Measurements from ENCODE around the gene ZNF490. TPM values are rescaled to one million over a fixed set of nuclear protein-coding genes. Genes with fewer than 3 reads are reported as not detected.

Gene ZNF490
- 8.7 and 10.6 TPM in 2 replicates for total RNA-seq

- Histone ChIP-seq H3K9me3 (ENCODE audit: low read depth, low read length) (no peaks in the 10 kb centered on the region), H4K20me1 (ENCODE audit: insufficient read depth, low read length) (peaks cover 18% of the 10 kb centered on the region), H3K27me3 (ENCODE audit: insufficient read depth, low read length) (no peaks in the 10 kb centered on the region), H3K4me3 (ENCODE audit: insufficient read depth, low read length) (peak within 1 kb of the TSS; percentile 99), H2AFZ (ENCODE audit: low read length) (peak within 1 kb of the TSS; percentile 91), H3K79me2 (ENCODE audit: insufficient read depth, low read length) (peaks cover 64% of the 10 kb centered on the region), H3K27ac (ENCODE audit: low read depth, low read length) (peak within 1 kb of the TSS; percentile 99), H3K36me3 (ENCODE audit: insufficient read depth, low read length) (peaks cover 33% of the 10 kb centered on the region), H3K4me2 (ENCODE audit: insufficient read depth, low read length) (peak within 1 kb of the TSS; percentile 89), H3K4me1 (ENCODE audit: insufficient read depth, low read length) (peaks cover 14% of the 10 kb centered on the region)
- no peak for TF ChIP-seq CTCF (IDR thresholded peaks at IDR 0.05; ENCODE audit: extremely low read depth, low read depth, low read length)
- DNase-seq (ENCODE audit: insufficient read length, low spot score, missing footprints) = peak; percentile 99
Measured at GRCh38 chr19:12610540-12611360, at the start of gene ZNF490, which contains the start of gene ZNF791. ZNF490 (minus strand) TSS chr19:12610813; CDS start chr19:12610680, 133 bp downstream. ZNF791 (plus strand) TSS chr19:12610920; CDS start chr19:12611080, 160 bp downstream.

- H3K27ac ChIP-seq (ENCODE audit: low read depth, low read length) = no peak overlapping the region
- peak; percentile 66 for DNase-seq (ENCODE audit: insufficient read length, low spot score, missing footprints)
- H3K4me2 ChIP-seq (ENCODE audit: insufficient read depth, low read length) = no peak overlapping the region
- TF ChIP-seq CTCF (IDR thresholded peaks at IDR 0.05; ENCODE audit: extremely low read depth, low read depth, low read length) = no peak
- H3K9me3 ChIP-seq (ENCODE audit: low read depth, low read length) = no peaks in the 10 kb centered on the region
- H3K79me2 ChIP-seq (ENCODE audit: insufficient read depth, low read length) = no peaks in the 10 kb centered on the region
- H3K36me3 ChIP-seq (ENCODE audit: insufficient read depth, low read length) = peaks cover 23% of the 10 kb centered on the region
- H3K4me3 ChIP-seq (ENCODE audit: insufficient read depth, low read length) = no peak overlapping the region
- H3K4me1 ChIP-seq (ENCODE audit: insufficient read depth, low read length) = no peaks in the 10 kb centered on the region
- no peak overlapping the region for H2AFZ ChIP-seq (ENCODE audit: low read length)
- no peaks in the 10 kb centered on the region for H3K27me3 ChIP-seq (ENCODE audit: insufficient read depth, low read length)
- H4K20me1 ChIP-seq (ENCODE audit: insufficient read depth, low read length) = no peaks in the 10 kb centered on the region
Measured at GRCh38 chr19:12657966-12658365, 47.4 kb upstream of the ZNF490 start.

GRCh38 chr19:12656899-12657571 is 46.4 kb upstream of the ZNF490 start:
- H3K36me3 ChIP-seq (ENCODE audit: insufficient read depth, low read length) = peaks cover 23% of the 10 kb centered on the region
- H2AFZ ChIP-seq (ENCODE audit: low read length) = no peak overlapping the region
- H3K4me1 ChIP-seq (ENCODE audit: insufficient read depth, low read length) = no peaks in the 10 kb centered on the region
- no peak for TF ChIP-seq CTCF (IDR thresholded peaks at IDR 0.05; ENCODE audit: extremely low read depth, low read depth, low read length)
- no peaks in the 10 kb centered on the region for H3K27me3 ChIP-seq (ENCODE audit: insufficient read depth, low read length)
- no peak overlapping the region for H3K27ac ChIP-seq (ENCODE audit: low read depth, low read length)
- H3K4me3 ChIP-seq (ENCODE audit: insufficient read depth, low read length) = no peak overlapping the region
- no peaks in the 10 kb centered on the region for H4K20me1 ChIP-seq (ENCODE audit: insufficient read depth, low read length)
- no peaks in the 10 kb centered on the region for H3K9me3 ChIP-seq (ENCODE audit: low read depth, low read length)
- no peak overlapping the region for H3K4me2 ChIP-seq (ENCODE audit: insufficient read depth, low read length)
- DNase-seq (ENCODE audit: insufficient read length, low spot score, missing footprints) = peak; percentile 78
- no peaks in the 10 kb centered on the region for H3K79me2 ChIP-seq (ENCODE audit: insufficient read depth, low read length)

GRCh38 chr19:12655546-12655945 is 44.9 kb upstream of the ZNF490 start:
- H3K9me3 ChIP-seq (ENCODE audit: low read depth, low read length) = no peaks in the 10 kb centered on the region
- H3K36me3 ChIP-seq (ENCODE audit: insufficient read depth, low read length) = peaks cover 18% of the 10 kb centered on the region
- H3K4me2 ChIP-seq (ENCODE audit: insufficient read depth, low read length) = no peak overlapping the region
- no peaks in the 10 kb centered on the region for H3K79me2 ChIP-seq (ENCODE audit: insufficient read depth, low read length)
- TF ChIP-seq CTCF (IDR thresholded peaks at IDR 0.05; ENCODE audit: extremely low read depth, low read depth, low read length) = no peak
- H3K4me3 ChIP-seq (ENCODE audit: insufficient read depth, low read length) = no peak overlapping the region
- H4K20me1 ChIP-seq (ENCODE audit: insufficient read depth, low read length) = no peaks in the 10 kb centered on the region
- DNase-seq (ENCODE audit: insufficient read length, low spot score, missing footprints) = peak; percentile 64
- H3K27me3 ChIP-seq (ENCODE audit: insufficient read depth, low read length) = no peaks in the 10 kb centered on the region
- H2AFZ ChIP-seq (ENCODE audit: low read length) = no peak overlapping the region
- H3K4me1 ChIP-seq (ENCODE audit: insufficient read depth, low read length) = no peaks in the 10 kb centered on the region
- no peak overlapping the region for H3K27ac ChIP-seq (ENCODE audit: low read depth, low read length)

Measured in osteoblast (primary cell).